ENCODE results near the gene NFATC2.

GRCh38 chr20:51412951-51413481 is 129.5 kb downstream of the NFATC2 start:
- no peak for TF ChIP-seq POLR2A (IDR thresholded peaks at IDR 0.05)
- TF ChIP-seq CTCF (IDR thresholded peaks at IDR 0.05), result no peak
- TF ChIP-seq POLR2AphosphoS5 (IDR thresholded peaks at IDR 0.05), result no peak
